DMS53 treated with DMSO at 0.1 percent for 48 hours (cell line): ENCODE measurements around the gene PTPRD.

Experiments
- DNase-seq: peaks from one replicate; lab custom pipeline; 2025; ENCODE audit not compliant: unreplicated experiment; lab: John Stamatoyannopoulos, UW

The PTPRD gene

DNA sequence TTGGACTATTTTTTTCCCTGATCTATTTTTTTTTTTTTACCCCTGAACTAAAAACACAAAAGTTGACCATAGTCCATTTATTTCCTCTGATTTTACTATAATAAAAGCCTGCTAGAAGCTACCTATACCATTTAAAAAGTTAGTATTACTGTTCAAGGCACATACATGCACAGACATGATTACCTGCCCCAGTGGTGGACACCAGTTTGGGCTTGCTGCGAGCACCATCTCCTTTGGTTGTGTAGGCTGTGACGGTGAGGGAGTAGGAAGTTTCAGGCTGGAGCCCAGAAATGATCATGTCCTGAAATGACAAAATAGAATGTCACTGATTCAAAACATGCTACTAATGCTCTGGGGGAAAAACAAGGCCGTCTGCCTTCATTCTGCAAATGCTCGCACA lies 2120.1 kb downstream of the PTPRD start:
- DNase-seq: no peak

- no peak for DNase-seq
Measured at GRCh38 chr9:8492024-8492423, 2120.8 kb downstream of the PTPRD start.

GRCh38 chr9:8491563-8491962 lies 2121.2 kb downstream of the PTPRD start:
- DNase-seq: no peak

- DNase-seq: no peak
Measured at GRCh38 chr9:8489835-8490234, 2123.0 kb downstream of the PTPRD start.

DNA sequence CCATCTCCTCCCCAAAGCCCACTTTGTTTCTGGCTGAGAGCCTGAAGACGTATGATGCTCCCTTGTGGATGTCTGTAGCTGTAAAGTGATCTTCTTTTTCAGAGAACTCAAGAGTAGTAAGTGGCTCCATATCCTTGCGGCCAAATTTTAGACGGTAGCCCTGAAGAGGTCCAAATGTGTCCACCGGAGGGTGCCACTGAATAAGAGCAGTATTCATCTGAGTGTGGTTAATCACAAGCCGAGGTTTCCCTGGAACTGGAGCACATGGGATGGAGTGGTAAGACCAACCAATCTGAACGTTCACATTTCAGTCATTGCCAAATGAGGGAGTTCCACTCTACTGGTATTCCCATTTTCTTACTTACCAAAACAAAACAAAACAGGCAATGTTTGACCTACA lies 2126.7 kb downstream of the PTPRD start:
- peak; percentile 1 for DNase-seq

GRCh38 chr9:8484597-8485191 lies 2128.1 kb downstream of the PTPRD start:
- no peak for DNase-seq

DNA sequence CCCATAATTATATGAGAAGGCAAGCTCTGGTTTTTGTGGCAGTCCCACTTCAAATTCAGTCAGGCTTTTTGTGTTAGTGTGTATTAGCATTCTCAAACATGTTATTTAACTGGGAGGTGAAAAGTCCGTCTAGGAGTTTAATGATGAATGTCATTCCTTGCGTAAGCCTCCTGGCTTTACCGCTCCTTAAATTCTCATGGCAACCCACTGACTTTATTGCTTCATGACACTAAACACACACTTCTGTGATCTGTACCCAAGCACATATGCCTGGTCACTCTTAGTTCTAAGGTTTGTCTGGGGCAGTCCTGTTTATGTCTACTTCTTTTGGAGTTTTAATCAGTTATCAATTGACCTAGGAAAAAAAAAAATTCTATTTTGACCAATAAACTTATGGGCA lies 2135.4 kb downstream of the PTPRD start:
- no peak for DNase-seq

DNA sequence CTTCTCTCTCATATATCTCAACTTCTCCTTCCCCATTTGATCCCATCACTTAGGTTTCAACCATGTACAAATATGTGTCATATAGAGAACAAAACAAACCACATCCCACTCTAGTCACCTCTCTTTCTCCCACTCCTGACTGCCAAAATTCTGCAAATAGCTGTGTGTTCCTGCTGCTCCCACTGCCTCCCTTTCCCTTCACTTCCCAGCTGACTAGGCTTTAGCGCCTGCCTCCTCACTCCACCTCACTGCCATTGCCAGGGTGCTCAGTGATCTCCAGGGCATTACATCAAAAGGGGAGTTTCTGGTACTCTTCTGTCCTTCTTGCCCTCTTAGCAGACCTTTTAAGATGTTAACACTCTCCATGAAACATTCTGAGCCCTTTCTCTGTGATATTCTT lies 2137.9 kb downstream of the PTPRD start:
- DNase-seq: no peak

DNA sequence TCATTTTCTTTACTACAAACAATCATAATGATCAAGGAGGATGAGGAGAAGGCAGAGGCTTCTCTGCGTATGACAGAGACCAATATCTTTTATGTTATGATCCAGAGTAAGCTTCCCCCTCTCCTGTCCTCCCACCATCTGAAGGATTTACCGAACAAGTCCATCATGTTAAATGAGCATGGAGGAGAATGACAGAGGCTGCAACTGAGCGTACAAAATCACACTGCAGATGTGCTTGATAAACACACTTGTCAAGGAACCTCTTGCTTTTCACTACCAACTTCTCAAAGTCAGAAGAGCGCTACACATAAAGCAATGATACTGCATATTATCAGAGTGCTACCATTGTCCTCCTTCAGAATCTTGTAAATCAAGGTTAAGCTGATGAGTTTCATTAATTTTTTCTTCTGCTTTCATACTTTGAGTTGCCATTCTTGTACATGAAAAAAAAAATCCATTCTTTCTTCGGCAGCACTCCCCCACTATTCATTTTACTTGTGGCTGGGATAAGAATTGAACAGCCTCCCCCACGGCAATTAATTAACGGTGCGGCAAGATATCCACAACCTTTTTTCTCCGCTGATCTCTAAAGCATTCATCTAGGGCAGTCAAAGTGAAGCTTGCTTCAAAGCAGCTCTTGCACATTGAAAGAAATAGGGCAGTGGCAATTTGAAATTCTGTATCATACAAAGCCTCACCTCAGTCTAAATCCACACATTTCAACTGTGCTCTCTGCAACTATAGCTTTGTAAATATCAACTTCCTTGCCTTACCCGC lies 2139.4 kb downstream of the PTPRD start:
- DNase-seq: no peak

GRCh38 chr9:8468045-8468637 lies 2144.7 kb downstream of the PTPRD start:
- DNase-seq: no peak

DNA sequence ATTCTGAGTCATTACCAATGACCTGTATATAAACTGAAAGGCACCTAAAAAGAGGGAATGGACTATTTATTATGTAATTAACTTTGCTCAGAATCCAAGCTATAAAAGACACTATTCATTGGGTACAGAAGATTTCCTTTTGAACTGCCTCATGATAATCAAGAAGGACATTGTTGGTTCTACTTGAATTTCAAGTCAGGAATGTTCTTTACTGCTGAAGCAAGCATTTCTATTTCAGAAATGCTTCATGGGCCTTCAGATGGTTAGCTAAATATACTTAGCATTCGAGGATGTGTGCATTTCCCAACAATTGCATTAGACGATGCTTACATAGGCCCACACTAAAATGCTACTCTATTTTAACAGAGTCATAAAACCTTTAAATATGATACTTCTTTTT lies 2155.0 kb downstream of the PTPRD start:
- no peak for DNase-seq

GRCh38 chr9:8457055-8457454 lies 2155.7 kb downstream of the PTPRD start:
- DNase-seq: no peak

DNA sequence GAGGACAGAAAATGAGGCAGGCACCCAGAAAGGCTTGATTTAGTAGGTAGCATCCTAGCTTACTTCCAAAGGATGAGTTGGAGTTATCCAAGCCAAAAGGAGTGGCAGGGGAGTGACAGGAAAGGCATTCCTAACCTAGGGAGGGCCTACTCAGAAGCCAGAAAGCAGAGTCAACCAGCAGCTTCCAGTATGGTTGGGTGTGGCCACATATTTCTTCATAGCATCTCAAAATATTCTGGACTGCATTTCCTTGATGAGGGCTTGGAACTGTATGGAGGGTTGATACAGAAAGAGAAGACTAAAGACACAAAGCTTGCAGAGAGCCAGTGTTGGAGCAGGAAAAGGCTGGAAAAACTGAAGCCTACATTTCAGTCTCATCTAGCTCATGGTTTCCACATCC lies 2156.5 kb downstream of the PTPRD start:
- no peak for DNase-seq

DNA sequence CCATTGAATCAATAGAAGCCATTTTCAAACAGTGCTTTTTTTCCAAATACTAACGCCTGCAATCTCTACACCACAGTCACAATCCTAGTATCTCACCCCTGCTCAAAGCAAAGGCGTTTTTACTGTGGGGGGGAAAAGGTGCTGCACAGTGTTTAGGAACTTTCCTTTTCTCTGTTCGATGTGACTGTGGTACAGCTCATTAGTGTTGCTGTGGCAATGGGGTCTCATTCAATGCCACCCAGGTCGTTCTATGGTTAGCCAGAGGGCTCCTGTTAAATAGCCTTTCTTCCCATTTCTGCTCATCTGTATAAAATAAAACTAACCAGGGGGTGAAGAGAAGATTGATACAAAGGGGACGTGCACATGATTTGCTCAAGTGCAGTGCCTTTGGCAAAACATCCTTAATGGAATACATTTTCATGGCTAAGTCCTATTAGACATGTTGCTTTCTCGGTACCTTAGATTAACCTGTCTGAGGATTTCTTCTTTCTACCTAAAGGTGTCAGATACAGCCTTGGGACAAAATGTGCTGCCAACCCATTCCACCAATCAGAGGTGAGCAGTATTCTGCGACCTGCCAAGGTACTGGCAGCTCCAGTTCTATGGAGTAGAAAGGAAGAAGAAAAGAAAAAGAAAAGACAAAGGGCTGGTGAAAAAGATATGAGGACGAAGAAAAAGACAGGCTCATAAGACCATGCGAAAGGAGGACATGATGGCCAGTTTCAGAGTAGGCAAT lies 2161.8 kb downstream of the PTPRD start:
- no peak for DNase-seq

DNA sequence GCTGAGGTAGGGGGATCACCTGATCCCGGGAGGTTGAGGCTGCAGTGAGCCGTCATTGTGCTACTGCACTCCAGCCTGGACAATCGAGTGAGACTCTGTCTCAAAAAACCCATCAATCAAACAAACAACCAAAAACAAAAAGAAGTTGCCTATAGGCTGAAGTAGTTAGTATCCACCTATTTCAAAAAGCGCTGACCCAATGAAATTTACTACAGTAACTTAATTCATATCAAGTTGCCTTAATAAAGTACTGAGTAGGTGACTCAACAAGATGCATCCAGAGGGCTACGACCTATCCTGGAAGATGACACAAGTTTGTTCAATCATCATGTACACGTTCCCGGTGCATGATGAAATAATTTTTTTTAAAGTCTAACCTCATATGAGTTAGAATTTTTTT lies 2164.6 kb downstream of the PTPRD start:
- DNase-seq: no peak

DNA sequence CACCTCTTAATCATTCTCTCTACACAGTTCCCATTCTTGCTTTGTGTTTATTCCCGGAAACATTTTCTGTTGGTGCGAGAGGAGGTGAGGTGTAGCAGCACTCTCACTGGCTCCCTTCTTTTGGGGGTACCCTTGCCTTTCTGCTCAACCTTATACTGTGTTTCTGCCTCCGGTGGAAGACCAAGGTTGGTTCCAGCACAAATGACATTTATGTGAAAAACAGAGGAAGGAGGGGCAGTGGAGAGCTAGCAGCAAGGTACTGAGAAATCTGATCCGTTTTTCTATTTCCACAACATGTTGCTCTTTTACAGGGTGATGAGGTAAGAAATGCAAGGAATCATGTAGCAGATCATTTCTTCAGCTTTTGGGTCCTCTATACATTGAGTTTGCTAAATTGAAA lies 2165.2 kb downstream of the PTPRD start:
- no peak for DNase-seq

GRCh38 chr9:8437876-8438275 lies 2174.9 kb downstream of the PTPRD start:
- no peak for DNase-seq

DNA sequence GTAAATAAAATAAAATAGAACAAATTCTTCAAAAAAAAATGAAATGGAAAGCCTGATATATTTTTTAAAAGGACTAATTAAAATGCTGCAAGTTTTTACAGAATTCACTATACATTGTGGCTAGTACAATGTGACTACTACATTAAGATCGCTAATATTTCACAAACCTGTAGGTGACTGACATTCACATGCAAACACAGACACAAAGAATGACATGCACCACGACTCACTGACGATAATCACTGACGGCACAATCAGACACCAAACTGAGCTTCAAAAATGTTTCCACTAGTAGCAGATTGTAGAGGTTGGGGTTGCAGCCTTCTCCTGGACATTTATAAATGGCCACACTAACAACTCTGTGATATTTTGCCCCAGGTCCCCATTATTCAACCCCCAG lies 2175.5 kb downstream of the PTPRD start:
- DNase-seq: no peak

GRCh38 chr9:8436786-8437185 lies 2176.0 kb downstream of the PTPRD start:
- no peak for DNase-seq

- no peak for DNase-seq
Measured at GRCh38 chr9:8434621-8435020, 2178.2 kb downstream of the PTPRD start.

DNA sequence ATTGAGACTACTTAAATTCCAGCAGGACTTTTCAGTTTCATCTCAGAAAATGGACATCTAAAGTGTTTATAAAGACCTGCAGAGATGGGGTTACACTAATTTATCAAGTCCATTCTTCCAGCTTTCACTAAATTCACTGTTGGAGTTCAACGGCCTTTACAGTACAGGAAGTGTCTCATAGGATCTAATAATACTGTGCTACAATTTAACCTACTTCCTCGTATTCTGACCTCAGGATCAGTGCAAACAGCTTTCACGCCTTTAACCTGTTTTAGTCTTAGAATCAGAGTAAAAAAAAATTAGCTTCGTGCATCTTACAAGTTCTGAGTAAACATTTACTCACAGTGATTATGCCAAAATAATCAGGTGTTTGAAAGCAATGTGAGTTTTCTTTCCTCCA lies 2180.6 kb downstream of the PTPRD start:
- DNase-seq: no peak

DNA sequence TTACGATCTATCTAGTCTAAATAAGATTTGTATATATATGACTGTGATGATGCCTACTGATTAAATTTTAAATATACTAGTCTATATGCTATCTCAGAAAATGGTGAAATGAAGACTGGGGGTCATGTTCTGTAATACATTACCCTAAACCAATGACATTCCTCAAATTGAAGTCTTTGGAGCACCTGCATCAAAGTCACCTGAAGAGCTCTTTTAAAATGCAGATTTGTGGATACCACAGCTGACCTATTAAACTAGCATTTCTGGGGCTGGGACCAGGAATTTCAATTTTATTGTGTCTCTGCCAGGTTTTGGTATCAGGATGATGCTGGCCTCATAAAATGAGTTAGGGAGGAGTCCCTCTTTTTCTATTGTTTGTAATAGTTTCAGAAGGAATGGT lies 2181.3 kb downstream of the PTPRD start:
- no peak for DNase-seq
